ENCODE results near the gene PPP5C.
A peak's percentile ranks its signal among the peaks of the same experiment; 100 is the strongest.

Gene PPP5C

DNA sequence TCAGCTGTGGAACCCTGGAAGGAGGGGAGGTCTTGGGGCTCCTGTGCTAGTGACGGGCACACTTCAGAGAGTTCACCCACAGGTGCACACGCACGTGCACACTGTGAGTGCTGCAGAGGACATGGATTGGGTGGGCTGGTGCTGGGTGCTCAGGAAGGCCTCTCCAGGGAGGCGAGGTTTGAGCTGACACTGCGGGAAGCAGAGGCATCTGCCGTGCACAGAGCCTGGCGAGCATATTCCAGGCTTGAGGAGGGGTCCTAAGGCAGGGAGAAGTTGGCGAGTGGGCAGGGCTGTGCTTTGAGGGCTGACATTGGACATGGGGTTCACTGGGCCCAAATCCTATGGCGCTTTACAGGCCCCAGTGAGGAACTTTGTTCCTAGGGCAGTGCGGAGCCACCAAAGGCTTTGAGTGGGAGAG, 40.8 kb downstream of the PPP5C start:
- TF ChIP-seq, protein P1, sequence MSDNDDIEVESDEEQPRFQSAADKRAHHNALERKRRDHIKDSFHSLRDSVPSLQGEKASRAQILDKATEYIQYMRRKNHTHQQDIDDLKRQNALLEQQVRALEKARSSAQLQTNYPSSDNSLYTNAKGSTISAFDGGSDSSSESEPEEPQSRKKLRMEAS (IDR thresholded peaks at IDR 0.05; ENCODE audit: low read depth, low read length): no peak
- TF ChIP-seq, protein P2, sequence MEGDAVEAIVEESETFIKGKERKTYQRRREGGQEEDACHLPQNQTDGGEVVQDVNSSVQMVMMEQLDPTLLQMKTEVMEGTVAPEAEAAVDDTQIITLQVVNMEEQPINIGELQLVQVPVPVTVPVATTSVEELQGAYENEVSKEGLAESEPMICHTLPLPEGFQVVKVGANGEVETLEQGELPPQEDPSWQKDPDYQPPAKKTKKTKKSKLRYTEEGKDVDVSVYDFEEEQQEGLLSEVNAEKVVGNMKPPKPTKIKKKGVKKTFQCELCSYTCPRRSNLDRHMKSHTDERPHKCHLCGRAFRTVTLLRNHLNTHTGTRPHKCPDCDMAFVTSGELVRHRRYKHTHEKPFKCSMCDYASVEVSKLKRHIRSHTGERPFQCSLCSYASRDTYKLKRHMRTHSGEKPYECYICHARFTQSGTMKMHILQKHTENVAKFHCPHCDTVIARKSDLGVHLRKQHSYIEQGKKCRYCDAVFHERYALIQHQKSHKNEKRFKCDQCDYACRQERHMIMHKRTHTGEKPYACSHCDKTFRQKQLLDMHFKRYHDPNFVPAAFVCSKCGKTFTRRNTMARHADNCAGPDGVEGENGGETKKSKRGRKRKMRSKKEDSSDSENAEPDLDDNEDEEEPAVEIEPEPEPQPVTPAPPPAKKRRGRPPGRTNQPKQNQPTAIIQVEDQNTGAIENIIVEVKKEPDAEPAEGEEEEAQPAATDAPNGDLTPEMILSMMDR (IDR thresholded peaks at IDR 0.05; ENCODE audit: low read depth, low read length): no peak
- TF ChIP-seq POLR2A (IDR thresholded peaks at IDR 0.05; ENCODE audit: extremely low read depth, insufficient read length): no peak
- DNase-seq (ENCODE audit: low read depth): no peak
- H3K4me3 ChIP-seq (ENCODE audit: low read depth, low read length): no peak overlapping the region

DNA sequence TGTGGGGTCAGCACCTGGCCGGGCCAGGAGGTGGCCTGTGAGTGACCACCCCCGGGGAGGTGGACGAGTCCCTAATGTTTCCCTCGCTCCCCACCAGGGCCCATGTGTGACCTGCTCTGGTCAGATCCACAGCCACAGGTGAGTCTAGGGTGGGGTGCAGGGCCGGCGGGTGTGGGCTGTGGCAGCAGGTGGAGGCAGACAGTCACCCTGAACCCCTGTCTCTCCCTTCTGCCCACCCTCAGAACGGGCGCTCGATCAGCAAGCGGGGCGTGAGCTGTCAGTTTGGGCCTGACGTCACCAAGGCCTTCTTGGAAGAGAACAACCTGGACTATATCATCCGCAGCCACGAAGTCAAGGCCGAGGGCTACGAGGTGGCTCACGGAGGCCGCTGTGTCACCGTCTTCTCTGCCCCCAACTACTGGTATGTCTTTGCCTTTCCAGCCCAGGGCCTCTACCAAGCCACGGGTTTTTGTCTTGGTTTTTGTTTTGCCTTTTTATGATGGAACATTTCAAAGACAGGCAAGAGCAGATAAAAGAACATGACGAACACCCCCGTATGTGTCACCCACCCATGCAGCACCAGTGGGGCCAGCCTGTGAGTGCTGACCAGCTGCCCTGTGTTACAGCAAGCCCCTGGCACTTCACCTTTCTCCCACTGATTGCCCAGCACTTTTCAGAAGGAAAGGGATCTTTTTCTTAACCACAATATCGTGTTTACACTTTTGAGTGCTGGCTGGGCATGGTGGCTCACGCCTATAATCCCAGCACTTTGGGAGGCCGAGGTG, 41.6 kb downstream of the PPP5C start:
- H3K4me3 ChIP-seq (ENCODE audit: low read depth, low read length): no peak overlapping the region
- TF ChIP-seq, protein P2 (IDR thresholded peaks at IDR 0.05; ENCODE audit: low read depth, low read length): no peak
- TF ChIP-seq POLR2A (IDR thresholded peaks at IDR 0.05; ENCODE audit: extremely low read depth, insufficient read length): no peak
- TF ChIP-seq, protein P1 (IDR thresholded peaks at IDR 0.05; ENCODE audit: low read depth, low read length): no peak
- DNase-seq (ENCODE audit: low read depth): no peak

DNA sequence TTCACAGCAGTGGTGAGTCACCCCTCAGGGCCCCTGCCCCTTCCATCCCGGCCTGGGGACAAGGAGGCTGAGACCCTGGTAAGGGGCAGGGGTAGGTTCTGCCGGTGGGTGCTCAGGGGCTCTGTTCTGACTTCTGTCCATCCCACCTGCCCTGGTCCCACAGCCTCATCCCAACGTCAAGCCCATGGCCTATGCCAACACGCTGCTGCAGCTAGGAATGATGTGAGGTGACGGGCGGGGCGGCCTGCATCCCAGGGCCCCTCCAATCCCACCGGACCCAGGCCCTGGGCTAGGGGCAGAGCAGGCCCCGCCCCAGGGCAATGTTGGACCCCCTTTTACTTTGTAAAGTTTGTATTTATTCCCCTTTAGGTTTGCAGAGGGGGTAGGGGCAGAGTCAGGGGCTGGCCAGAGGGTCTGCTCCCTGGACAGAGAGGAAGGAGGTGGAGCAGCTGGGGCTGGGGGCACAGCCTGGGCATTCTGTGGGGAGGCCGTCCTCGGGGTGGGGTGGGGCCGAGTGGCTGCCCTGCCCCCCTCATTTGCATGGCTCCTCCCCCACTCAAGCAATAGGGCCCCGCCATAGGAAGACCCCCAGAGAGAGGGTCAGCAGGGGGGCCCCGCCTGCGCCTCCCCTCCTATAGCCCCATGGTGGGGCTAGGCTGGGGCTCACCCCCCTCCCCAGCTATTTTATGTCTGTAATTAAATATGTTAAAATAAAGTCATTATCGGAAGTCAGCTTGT, 43.4 kb downstream of the PPP5C start:
- no peak overlapping the region for H3K4me3 ChIP-seq (ENCODE audit: low read depth, low read length)
- TF ChIP-seq, protein P2 (IDR thresholded peaks at IDR 0.05; ENCODE audit: low read depth, low read length): no peak
- TF ChIP-seq, protein P1 (IDR thresholded peaks at IDR 0.05; ENCODE audit: low read depth, low read length): no peak
- TF ChIP-seq POLR2A (IDR thresholded peaks at IDR 0.05; ENCODE audit: extremely low read depth, insufficient read length) (no peak), MYC (IDR thresholded peaks at IDR 0.05; ENCODE audit: low read depth, low read length) (no peak)
- DNase-seq (ENCODE audit: low read depth): no peak

DNA sequence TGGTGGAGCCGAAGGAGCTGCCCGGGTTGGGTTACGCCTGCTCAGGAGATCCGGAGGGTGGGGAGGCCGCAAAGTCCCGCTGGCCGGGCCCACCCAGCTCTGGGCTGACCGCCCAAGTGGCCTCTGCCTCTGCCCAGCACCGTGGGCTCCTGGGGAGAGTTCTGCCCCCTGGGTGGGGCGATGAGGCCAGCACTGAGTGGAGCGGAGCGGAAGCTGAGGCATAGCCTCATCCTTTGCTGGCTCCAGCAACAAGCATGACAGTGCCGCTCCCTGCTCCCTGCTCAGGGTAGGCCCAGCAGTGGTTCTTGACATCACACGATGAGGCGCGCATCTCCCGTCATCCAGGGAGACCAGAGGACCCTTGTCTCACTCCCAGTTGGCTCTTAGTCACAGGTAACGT, 44.0 kb downstream of the PPP5C start:
- H3K4me3 ChIP-seq (ENCODE audit: low read depth, low read length): no peak overlapping the region
- TF ChIP-seq MYC (IDR thresholded peaks at IDR 0.05; ENCODE audit: low read depth, low read length): no peak
- TF ChIP-seq, protein P2 (IDR thresholded peaks at IDR 0.05; ENCODE audit: low read depth, low read length): no peak
- TF ChIP-seq, protein P1 (IDR thresholded peaks at IDR 0.05; ENCODE audit: low read depth, low read length): no peak
- TF ChIP-seq POLR2A (IDR thresholded peaks at IDR 0.05; ENCODE audit: extremely low read depth, insufficient read length): no peak
- DNase-seq (ENCODE audit: low read depth): no peak

DNA sequence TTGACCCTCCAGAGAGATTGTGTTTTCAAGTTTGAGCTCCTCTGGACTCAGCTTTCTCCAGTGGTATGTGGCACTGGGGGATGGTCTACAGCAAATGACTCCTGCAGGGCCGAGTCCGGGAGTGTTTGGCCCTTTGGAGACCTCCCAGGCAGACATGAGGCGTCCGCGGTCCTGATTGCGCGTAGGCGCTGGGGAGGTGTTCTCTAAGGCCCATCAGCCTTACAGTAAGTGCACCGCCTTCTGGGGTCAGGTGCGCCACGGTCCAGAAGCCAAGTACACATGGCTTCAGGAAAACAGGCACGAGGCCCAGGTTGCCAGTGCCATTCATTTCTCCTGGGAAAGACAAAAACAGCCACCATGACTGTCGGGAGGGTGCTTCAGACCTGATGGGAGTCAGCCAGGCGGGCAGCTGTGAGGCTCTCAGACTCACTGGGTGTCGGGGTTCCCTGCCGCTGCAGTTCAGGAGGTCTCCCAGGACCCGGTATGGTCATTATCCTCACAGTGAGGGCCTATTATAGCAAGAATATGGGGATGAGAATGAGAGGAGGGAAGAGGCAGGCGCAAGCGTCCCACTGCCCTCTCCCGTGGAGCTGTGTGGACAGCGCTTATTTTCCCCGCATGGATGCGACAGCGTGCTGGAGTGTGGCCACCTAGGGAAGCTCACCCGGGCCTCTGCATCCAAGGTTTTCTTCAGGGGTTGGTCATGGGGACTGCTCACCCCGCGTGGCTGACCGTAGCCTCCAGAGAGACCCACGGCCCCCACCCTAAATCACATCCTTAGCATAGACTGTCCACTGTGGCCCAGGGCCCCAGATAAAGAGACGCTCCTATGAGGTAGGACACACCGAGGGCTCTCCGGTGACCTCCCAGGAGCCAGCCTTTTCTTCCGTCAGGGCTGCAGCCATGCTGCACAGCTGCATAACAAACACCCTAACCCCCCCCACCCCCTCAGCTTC, 44.7 kb downstream of the PPP5C start:
- no peak overlapping the region for H3K4me3 ChIP-seq (ENCODE audit: low read depth, low read length)
- no peak for DNase-seq (ENCODE audit: low read depth)
- peak; percentile 30 for TF ChIP-seq POLR2A (IDR thresholded peaks at IDR 0.05; ENCODE audit: extremely low read depth, insufficient read length)
- TF ChIP-seq, protein P2 (IDR thresholded peaks at IDR 0.05; ENCODE audit: low read depth, low read length): no peak
